GM12801 (cell line): ENCODE results near the gene JARID2.

ENCODE experiments used
- TF ChIP-seq, protein P1 (sequence below): IDR thresholded peaks from one replicate; pipeline ENCODE4 v1.5.1; 2011; ENCODE audit warnings: control low read depth; ENCODE audit not compliant: insufficient read length; ENCODE audit errors: extremely low read depth

The JARID2 gene

DNA sequence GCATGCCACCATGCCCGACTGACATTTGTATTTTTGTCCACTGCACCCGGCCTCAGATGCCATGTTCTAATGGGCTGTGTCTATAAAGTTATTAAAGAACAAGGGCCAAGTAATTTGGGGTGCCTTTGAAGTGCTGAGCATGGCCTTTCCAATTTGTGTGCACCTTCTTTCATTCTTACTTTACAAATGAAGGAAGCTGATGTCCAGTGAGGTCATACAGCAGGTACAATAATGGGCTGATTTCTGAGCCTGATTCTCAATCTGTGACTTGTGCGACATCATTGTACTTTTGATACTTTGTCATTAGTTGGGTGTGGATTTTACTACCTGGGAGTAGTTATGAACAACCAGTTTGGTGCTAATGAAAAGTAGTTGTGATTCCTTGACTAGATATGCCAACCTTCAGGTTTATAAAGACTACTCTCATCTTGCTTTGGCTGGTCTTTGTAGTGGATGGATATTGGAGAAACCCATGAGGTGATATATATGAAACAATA is 94.3 kb downstream of the JARID2 start:
- TF ChIP-seq, protein P1, sequence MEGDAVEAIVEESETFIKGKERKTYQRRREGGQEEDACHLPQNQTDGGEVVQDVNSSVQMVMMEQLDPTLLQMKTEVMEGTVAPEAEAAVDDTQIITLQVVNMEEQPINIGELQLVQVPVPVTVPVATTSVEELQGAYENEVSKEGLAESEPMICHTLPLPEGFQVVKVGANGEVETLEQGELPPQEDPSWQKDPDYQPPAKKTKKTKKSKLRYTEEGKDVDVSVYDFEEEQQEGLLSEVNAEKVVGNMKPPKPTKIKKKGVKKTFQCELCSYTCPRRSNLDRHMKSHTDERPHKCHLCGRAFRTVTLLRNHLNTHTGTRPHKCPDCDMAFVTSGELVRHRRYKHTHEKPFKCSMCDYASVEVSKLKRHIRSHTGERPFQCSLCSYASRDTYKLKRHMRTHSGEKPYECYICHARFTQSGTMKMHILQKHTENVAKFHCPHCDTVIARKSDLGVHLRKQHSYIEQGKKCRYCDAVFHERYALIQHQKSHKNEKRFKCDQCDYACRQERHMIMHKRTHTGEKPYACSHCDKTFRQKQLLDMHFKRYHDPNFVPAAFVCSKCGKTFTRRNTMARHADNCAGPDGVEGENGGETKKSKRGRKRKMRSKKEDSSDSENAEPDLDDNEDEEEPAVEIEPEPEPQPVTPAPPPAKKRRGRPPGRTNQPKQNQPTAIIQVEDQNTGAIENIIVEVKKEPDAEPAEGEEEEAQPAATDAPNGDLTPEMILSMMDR: no peak

DNA sequence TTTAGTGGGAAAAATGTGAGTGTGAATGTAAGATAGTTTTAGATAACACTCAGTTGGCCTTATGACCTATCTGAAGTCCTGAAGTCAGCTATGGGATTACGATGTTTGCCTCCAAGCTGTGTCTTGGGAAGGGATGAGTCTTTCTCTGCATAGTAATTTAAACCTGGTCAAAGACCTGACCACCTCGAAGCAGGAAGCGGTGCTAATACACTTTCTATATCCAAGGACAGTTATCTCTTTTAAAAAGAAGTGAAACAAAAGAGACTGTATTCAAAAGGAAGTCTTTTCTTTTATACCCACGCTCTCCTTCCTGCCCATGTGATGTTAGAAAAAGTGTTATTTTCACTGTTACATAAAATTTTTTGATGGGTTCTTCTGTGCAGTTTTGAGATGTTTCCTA is 94.9 kb downstream of the JARID2 start:
- TF ChIP-seq, protein P1: no peak

DNA sequence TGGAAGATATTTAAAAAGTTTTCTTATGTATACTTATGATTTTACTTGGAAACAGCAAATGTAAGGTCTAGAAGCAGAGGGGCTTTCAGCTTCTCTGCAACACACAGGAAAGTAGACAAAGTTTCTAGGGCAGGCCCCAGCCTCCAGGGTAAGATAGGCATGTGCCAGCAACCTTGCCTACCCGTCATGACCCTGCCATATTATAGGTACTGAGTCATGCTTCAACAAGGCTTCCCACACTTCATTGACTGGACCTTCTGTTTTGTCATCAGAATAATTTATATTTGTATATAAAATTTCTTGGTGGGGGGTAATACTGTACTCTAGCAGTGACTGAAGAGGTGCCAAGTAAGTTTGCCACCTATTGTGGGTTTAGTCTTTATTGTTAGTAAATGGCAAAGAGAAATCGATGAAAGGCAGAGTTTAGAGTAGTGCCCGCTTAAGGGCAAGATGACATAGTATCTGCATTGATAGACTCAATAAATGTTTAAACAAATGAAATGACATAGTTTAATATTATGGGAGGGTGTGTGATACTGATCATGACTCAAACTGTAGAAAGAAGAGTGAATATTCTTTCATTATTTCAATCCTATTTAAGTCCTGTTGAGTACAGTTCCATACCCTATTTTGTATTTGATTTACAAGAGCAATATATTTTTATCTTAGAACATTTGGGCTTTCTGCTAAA is 95.6 kb downstream of the JARID2 start:
- TF ChIP-seq, protein P1: no peak

DNA sequence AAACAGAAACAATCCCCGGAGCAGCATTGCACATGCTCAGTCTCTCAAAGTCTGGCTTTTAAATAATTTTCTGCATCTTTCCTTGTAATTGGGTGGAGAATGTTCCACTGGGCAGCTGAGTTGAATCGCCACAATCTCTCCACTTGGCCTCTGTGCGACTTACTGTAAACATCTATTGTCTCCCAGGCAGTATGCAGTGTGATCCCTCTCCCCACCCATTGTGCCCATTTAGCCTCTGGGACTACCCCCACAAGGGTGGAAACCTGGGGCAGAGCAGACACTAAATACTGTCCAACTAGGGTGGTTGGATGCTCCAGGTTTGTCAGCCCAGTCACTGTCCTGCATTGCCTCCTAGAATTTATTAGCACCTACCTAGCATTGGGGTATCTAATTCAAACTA is 96.2 kb downstream of the JARID2 start:
- TF ChIP-seq, protein P1: no peak

DNA sequence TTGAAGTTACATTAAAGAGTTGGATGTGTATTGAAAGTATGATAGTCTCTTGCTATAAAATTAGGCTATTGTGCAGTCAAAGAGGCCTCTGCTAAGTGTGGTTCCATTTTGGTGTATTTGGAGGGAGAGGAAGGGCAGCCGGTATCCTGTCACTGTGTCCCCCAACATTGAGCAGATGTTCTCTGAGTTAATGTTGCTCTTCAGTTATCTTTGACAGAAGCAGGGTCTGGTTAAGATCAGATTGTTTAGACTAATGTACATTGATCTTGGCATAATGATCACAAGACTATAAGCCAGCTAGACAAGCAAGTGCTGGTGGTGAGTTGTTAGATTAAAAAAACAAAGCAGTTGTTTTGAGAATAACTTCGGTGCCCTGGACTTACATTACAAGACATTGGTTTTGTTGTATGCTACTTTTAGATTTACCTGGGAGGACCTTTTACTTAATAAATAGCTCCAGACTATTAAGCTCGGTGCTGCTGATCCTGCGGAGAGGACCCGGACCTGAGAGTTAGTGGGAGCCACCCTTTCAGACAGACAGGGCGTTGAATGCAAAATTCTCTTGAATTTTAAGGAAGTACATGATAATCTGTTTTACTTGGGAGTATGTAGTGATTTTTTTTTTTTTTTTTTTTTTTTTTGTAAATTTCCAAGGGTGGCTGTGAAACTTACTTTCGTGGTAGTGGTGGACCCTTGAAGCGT is 97.8 kb downstream of the JARID2 start:
- TF ChIP-seq, protein P1: no peak

DNA sequence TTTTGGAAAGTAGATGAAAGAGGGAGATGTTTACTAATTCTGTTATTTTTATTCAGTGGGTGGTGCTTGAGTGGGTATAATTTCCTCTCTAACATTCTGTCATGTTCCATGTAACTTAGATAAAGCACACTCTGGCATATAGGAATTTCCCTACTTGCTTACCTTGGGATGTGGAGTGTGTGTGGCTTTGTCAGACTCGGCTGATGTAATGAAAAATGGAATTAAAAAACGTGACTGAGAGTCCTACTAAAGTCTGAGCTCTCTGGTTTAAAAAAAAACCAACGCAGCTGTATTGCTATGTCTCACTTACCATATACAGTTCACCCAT is 98.3 kb downstream of the JARID2 start:
- TF ChIP-seq, protein P1: no peak

DNA sequence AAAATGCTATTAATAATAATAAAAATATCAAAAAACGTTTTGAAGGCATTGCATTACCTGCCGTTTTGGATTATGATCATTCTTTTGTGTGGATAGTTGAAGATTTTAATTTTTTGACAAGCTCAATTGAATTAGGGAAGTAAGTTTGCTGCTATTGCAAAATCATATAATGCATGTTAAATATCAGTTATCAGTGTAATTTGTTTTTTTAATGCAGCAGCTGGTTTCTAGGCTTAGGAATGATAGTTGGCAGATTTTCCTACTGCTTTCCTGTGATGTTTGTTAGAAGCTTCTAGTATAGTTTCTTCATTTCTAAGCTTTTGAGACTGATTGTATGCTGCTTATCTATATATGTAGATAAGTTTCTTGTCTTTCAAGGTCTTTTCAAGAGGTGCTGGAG is 99.0 kb downstream of the JARID2 start:
- TF ChIP-seq, protein P1: no peak
